A673 (cell line): Measurements from ENCODE around the gene SRSF2.
"Not testable (repeated sequence)": the region's sequence is repeated elsewhere in the genome, so short reads cannot be mapped to it uniquely, and the experiment has no call there.

Experiments used
- EZH2 ChIP-seq: fragments of 200-600 bp; sonication (generic); IDR thresholded peaks from 2 replicates; pipeline ENCODE4 v1.6.1; 2017; ENCODE audit warnings: borderline replicate concordance, low read depth, mild to moderate bottlenecking, mixed read lengths, antibody characterized with exemption, low read length; ENCODE audit not compliant: poor library complexity, severe bottlenecking
- TF ChIP-seq, protein P1 (sequence below): fragments of 300-800, 200-600 bp; sonication (generic); conservative IDR thresholded peaks from 2 replicates; pipeline ENCODE4 v1.5.1; 2017; ENCODE audit warnings: low read depth, mild to moderate bottlenecking, antibody characterized with exemption, low read length, moderate library complexity, mixed read lengths

DNA sequence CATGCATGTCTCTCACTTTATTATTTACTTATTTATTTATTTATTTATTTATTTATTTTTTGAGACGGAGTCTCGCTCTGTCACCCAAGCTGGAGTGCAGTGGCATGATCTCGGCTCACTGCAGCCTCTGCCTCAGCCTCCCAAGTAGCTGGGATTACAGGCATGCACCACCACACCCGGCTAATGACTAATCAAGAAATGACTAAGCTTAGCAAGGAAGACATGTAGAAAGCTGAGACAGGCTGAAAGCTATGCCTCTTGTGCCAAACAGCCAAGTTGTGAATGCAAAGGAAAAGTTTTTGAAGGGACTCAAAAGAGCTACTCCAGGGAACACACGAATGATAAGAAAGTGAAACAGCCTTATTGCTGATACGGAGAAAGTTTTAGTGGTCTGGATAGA, 8.7 kb upstream of the SRSF2 start:
- TF ChIP-seq, protein P1, sequence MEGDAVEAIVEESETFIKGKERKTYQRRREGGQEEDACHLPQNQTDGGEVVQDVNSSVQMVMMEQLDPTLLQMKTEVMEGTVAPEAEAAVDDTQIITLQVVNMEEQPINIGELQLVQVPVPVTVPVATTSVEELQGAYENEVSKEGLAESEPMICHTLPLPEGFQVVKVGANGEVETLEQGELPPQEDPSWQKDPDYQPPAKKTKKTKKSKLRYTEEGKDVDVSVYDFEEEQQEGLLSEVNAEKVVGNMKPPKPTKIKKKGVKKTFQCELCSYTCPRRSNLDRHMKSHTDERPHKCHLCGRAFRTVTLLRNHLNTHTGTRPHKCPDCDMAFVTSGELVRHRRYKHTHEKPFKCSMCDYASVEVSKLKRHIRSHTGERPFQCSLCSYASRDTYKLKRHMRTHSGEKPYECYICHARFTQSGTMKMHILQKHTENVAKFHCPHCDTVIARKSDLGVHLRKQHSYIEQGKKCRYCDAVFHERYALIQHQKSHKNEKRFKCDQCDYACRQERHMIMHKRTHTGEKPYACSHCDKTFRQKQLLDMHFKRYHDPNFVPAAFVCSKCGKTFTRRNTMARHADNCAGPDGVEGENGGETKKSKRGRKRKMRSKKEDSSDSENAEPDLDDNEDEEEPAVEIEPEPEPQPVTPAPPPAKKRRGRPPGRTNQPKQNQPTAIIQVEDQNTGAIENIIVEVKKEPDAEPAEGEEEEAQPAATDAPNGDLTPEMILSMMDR = not testable (repeated sequence)
- TF ChIP-seq EZH2 = not testable (repeated sequence)
